ENCODE data around the gene CENPL.

CENPL gene, protein sequence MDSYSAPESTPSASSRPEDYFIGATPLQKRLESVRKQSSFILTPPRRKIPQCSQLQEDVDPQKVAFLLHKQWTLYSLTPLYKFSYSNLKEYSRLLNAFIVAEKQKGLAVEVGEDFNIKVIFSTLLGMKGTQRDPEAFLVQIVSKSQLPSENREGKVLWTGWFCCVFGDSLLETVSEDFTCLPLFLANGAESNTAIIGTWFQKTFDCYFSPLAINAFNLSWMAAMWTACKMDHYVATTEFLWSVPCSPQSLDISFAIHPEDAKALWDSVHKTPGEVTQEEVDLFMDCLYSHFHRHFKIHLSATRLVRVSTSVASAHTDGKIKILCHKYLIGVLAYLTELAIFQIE

DNA sequence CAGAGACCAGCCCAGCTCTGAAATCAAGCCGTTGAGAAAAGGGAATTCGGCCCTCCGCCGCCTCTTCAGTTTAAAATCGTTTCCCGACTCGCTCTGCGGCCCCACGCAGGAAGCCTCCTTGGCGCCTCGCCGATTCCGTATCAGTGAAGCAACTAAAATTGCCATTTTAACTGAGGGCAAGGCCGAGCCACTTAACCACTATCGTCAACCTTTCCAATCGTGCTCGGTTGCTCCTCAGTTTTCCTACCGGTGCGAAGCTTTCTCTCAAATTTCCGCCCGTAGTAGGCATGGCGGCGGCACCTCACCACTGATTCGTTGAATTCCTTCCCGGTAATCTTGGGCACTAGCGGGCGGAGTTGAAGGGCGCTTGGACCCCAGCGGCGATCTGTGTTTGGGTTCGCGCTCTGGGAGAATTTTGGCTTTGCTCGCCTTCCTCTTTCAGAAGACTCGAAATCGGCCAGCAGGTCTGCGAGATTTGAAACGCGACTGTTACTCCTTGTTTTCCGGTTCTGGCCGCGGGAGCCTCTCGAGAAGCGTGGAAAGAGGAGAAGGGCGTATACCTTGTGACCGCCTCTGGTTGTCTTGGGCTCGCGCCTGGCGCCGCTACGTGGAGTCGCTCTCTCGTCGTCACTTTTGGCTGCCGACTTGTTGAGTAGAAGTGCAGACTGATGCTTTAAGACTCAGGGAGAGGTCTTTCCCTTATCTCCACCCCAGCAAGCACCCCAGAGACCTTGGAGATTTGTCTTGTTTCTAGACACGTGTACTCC, at the start of gene CENPL, which contains the start of gene DARS2:
CENPL (minus strand) TSS at position 569 of the 767 bp plus-strand sequence. CDS start 13,584 bp downstream, outside the sequence.
DARS2 (plus strand) TSS at position 359 of the 767 bp plus-strand sequence. CDS start 557 bp downstream, outside the sequence.
- peak; percentile 96 for DNase-seq (ENCODE audit: extremely low read depth, low read depth)
- peak within 1 kb of the TSS; percentile 91 for H3K4me3 ChIP-seq (replicated peaks; ENCODE audit: low read depth, low read length)
- TF ChIP-seq, protein P1, sequence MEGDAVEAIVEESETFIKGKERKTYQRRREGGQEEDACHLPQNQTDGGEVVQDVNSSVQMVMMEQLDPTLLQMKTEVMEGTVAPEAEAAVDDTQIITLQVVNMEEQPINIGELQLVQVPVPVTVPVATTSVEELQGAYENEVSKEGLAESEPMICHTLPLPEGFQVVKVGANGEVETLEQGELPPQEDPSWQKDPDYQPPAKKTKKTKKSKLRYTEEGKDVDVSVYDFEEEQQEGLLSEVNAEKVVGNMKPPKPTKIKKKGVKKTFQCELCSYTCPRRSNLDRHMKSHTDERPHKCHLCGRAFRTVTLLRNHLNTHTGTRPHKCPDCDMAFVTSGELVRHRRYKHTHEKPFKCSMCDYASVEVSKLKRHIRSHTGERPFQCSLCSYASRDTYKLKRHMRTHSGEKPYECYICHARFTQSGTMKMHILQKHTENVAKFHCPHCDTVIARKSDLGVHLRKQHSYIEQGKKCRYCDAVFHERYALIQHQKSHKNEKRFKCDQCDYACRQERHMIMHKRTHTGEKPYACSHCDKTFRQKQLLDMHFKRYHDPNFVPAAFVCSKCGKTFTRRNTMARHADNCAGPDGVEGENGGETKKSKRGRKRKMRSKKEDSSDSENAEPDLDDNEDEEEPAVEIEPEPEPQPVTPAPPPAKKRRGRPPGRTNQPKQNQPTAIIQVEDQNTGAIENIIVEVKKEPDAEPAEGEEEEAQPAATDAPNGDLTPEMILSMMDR (IDR thresholded peaks at IDR 0.05; ENCODE audit: low read depth, low read length, missing control alignments) = no peak

DNA sequence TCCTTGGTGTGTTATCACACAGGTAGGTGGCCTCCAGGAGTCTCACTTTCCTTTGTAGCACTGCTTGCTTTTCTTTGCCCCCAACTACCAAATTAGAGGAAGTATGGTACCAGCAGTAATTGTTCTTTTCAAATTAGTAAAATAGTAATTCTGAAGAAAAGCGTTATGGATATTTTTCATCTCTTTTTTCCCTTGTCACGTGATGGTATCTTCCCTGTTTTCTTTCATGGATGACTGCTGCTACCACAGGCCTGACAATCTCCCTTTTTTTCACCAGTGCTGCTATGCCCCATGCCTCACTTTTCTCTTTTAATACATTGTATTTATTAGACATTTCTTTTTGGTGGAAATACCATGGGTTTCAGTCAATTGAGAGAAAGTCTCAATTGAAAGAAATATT, 46.8 kb upstream of the CENPL start:
- no peak overlapping the region for H3K4me3 ChIP-seq (replicated peaks; ENCODE audit: low read depth, low read length)
- DNase-seq (ENCODE audit: extremely low read depth, low read depth) = no peak

DNA sequence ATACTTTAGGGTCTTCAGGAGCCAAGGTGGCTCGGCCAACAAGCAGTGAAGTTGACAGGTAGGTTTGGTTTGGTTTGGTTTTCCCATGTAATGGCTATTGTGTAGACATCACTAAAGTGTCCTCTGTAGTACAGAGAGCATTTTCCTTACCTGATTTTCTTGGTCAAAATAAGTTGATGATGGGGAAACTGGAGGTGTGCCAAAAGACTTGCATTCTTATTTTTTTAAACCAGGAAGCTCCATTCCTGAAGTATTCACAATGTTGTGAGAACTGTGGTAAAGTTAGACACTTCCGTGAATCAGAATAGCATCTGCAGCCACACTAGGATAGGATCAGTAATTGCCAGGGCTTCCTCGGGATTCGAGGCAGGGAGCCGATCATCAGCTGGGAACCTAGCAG, 46.4 kb upstream of the CENPL start:
- TF ChIP-seq, protein P1 (IDR thresholded peaks at IDR 0.05; ENCODE audit: low read depth, low read length, missing control alignments) = no peak
- no peak for DNase-seq (ENCODE audit: extremely low read depth, low read depth)
- H3K4me3 ChIP-seq (replicated peaks; ENCODE audit: low read depth, low read length) = no peak overlapping the region

More for the DNA sequence above, 46.8 kb upstream of the CENPL start:
- TF ChIP-seq, protein P1 (IDR thresholded peaks at IDR 0.05; ENCODE audit: low read depth, low read length, missing control alignments) = no peak

DNA sequence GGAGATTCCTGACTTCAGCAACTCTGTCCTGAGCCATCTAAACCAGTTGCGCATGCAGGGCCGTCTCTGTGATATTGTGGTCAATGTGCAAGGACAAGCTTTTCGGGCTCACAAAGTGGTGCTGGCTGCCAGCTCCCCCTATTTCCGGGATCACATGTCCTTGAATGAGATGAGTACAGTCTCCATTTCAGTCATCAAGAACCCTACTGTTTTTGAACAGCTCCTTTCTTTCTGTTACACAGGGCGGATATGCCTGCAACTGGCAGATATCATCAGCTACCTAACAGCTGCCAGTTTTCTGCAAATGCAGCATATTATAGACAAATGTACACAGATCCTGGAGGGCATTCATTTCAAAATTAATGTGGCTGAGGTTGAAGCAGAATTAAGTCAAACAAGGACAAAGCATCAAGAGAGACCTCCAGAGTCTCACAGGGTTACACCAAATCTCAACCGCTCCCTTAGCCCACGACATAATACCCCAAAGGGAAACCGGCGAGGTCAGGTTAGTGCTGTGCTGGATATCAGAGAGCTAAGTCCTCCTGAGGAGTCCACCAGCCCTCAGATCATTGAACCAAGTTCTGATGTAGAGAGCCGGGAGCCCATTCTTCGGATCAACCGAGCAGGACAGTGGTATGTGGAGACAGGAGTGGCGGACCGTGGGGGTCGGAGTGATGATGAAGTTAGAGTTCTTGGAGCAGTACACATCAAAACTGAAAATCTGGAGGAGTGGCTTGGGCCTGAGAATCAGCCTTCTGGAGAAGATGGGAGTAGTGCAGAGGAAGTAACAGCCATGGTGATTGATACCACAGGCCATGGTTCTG, 45.8 kb upstream of the CENPL start:
- TF ChIP-seq, protein P1 (IDR thresholded peaks at IDR 0.05; ENCODE audit: low read depth, low read length, missing control alignments) = no peak
- no peak overlapping the region for H3K4me3 ChIP-seq (replicated peaks; ENCODE audit: low read depth, low read length)
- DNase-seq (ENCODE audit: extremely low read depth, low read depth) = no peak

DNA sequence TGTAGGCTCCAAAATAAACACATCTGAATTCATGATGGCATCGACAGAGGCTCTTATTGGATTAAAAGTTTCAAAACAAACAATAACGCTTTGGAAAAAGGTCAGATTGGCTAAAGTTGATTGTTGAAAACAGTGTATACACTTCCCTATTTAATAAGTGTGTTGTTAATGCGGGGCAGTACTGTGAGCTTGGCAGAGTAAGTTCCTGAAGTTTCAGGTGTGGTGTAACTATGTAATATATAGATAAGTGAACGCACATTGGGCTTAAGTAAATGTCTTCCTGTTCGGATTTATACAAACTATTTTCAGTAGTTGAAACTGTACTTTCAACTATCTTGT, 44.3 kb upstream of the CENPL start:
- peak overlapping the region; percentile 84 for H3K4me3 ChIP-seq (replicated peaks; ENCODE audit: low read depth, low read length)
- TF ChIP-seq, protein P1 (IDR thresholded peaks at IDR 0.05; ENCODE audit: low read depth, low read length, missing control alignments) = no peak
- no peak for DNase-seq (ENCODE audit: extremely low read depth, low read depth)

DNA sequence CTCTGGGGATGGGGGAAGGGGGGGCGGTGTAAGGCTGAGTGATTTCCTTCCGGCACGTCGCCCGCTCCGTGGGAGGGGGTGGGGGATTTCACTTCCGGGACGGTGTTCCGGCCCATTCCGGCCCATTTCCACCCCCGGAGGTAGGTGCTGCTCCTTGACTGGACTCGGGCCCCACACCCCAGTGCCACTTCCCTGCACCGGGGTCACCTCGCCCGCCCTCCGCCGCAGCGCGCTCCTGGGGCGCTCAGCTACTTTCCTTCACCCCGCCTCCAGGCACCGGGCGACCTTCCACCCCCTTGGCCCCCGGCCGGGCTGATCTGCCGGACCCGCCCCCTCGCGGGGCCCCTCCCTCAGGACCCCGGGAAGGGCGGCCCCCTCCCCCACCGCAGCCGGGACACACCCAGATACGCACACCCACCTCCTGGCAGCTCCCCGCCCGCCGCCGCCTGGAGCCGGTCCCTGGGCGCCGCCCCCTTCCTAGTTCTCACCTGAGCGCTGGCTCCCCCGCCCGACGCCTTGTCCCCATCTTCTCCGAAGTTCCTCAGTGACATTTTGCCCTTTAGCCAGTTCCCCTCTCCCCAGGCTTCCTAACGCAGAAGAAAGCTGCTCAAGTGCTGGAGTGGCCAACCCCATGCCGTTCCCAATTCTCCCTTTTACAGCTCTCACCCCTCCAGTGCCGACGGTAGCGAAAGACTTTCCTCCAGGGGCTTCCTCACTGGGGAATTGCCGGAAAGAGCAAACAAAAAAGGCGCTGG, 43.8 kb upstream of the CENPL start, which contains the start of gene ZBTB37:
ZBTB37 (plus strand) TSS at position 115 of the 755 bp plus-strand sequence. CDS start 1,846 bp downstream, outside the sequence.
- TF ChIP-seq, protein P1 (IDR thresholded peaks at IDR 0.05; ENCODE audit: low read depth, low read length, missing control alignments) = no peak
- no peak for DNase-seq (ENCODE audit: extremely low read depth, low read depth)

More for the DNA sequence above, 43.8 kb upstream of the CENPL start, which contains the start of gene ZBTB37:
- peak within 1 kb of the TSS; percentile 84 for H3K4me3 ChIP-seq (replicated peaks; ENCODE audit: low read depth, low read length)

Measured in HFF-Myc (cell line).